HUES64 (cell line): ENCODE data around the gene SBNO2.

Experiments
- H3K27ac ChIP-seq: 2 replicates; pipeline ENCODE4 v1.7.0; 2013; ENCODE audit warnings: low read depth, low read length, inconsistent platforms
- H3K27me3 ChIP-seq: 2 replicates; pipeline ENCODE4 v1.6.1; 2013; ENCODE audit warnings: mild to moderate bottlenecking, low read length; ENCODE audit not compliant: insufficient read depth
- H3K36me3 ChIP-seq: 2 replicates; pipeline ENCODE4 v1.6.1; 2013; ENCODE audit warnings: mild to moderate bottlenecking, low read length; ENCODE audit not compliant: insufficient read depth
- H3K4me1 ChIP-seq: 2 replicates; pipeline ENCODE4 v1.6.1; 2013; ENCODE audit warnings: mild to moderate bottlenecking, low read length, moderate library complexity; ENCODE audit not compliant: insufficient read depth
- H3K4me3 ChIP-seq: 2 replicates; pipeline ENCODE4 v1.5.1; 2013; ENCODE audit warnings: mild to moderate bottlenecking, low read length, moderate library complexity
- H3K9ac ChIP-seq: 2 replicates; pipeline ENCODE4 v1.6.1; 2013; ENCODE audit warnings: mild to moderate bottlenecking, low read depth, low read length
- H3K9me3 ChIP-seq: 2 replicates; pipeline ENCODE4 v1.6.1; 2013; ENCODE audit warnings: low read depth, low read length; ENCODE audit not compliant: insufficient read depth
- WGBS: fragments of 150-250, 120-280 bp; methylation state at CpG from one replicate; pipeline ENCODE4 v1.1.7; 2013; ENCODE audit warnings: missing lambda C conversion rate; 5-methylcytosine and 5-hydroxymethylcytosine counted together

Gene SBNO2

DNA sequence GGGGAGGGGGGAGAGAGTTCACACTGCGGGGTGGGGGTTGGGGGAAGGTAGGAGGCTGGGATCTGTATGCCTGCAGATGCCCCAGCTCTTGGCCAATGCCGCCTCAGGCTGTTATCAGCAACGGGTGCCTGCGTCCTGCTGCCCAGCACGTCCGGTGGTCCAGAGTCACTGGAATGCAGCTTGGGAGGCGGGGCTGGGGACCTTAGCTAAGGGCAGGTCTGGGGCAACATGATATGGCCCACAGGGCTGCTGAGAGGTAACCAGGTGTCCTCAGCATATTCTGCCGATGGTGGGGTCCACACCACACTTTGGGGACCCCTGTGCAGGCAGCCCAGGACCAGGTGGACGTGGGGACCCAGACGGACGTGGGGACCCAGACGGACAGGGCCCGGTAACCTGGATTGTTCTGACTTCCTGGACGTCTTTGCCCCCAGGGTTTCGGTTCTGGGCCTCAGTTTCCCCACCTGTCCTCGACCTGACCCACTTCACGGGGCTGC, 107.8 kb downstream of the SBNO2 start:
- WGBS = 48% methylated on average over 17 of the region's 17 CpGs
- H3K9me3 ChIP-seq = no peaks in the 10 kb centered on the region
- peaks cover 52% of the 10 kb centered on the region for H3K27me3 ChIP-seq
- no peak overlapping the region; the same call in 1 of the 2 replicates for H3K9ac ChIP-seq
- H3K27ac ChIP-seq = no peak overlapping the region
- H3K36me3 ChIP-seq = no peaks in the 10 kb centered on the region
- peaks cover 16% of the 10 kb centered on the region for H3K4me1 ChIP-seq
- peak overlapping the region; percentile 51; the same call in 1 of the 2 replicates for H3K4me3 ChIP-seq

DNA sequence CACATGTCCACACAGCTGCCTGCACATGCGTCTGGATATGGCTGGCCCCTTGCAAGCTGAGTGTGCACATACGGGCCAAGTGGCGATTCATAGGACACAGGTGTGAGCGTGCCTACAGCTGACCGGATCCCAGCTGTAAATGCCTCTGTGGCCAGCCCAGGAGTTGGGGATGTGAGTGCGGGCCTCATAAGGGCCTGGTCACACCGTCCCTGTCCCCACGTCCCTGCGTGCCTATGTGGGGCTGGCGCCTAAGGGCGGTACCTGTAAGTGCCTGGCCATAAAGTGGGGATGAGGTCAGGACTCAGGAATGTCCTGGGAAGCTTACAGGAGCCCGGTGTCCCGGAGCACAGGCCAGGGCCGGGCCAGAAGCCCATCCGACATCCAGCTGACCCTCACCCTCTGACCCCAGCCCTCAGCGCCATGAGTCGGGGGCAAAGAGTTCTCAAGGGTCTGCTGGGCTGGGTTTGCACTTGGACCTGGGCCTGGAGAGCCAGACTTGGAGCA, 108.4 kb downstream of the SBNO2 start:
- Histone ChIP-seq H3K36me3 (no peaks in the 10 kb centered on the region), H3K9ac (no peak overlapping the region), H3K27me3 (peaks cover 47% of the 10 kb centered on the region), H3K27ac (no peak overlapping the region), H3K4me1 (peaks cover 16% of the 10 kb centered on the region), H3K9me3 (no peaks in the 10 kb centered on the region), H3K4me3 (peak overlapping the region; percentile 51; the same call in 1 of the 2 replicates)
- WGBS = 50% methylated on average over 17 of the region's 17 CpGs

- peak overlapping the region; percentile 41 for H3K9ac ChIP-seq
- H3K36me3 ChIP-seq = no peaks in the 10 kb centered on the region
- no peaks in the 10 kb centered on the region for H3K9me3 ChIP-seq
- peaks cover 16% of the 10 kb centered on the region for H3K4me1 ChIP-seq
- peaks cover 43% of the 10 kb centered on the region for H3K27me3 ChIP-seq
- peak overlapping the region; percentile 51 for H3K4me3 ChIP-seq
- 9% methylated on average over 60 of the region's 60 CpGs for WGBS
- no peak overlapping the region for H3K27ac ChIP-seq
Observed at GRCh38 chr19:1064661-1065605, 109.1 kb downstream of the SBNO2 start.

DNA sequence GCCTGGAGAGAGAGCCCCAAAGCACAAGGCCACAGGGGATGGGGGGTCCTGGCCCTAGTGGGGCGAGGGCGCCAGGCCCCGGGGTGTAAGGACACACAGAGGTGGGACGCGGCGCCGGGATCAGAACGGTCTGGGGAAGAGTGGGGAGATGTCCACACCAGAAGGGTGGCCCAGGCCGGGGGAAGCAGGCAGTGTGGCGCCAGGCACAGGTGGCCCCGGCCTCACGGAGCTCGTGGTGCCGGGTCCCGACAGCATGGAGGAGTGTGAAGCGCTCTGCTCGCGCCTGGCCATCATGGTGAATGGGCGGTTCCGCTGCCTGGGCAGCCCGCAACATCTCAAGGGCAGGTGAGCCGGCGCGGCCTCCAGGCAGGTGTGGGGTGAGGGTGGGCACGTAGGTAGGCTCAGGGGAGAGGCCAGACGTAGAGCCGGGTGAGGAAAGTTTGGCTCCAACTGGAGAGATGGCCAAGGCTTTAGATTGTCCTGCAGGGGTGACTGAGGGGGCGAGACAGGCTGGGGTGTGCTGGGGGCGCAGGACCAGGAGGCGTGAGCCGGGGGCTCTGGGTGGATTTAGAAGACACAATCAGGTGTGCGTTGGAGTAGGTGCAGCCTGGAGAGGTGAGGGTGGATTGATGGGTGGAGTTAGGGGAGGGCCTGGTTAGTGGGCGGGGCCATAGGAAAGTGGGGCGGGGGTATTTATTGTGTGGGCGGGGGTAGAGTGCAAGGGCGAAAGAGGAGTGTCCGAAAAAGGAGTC, 110.0 kb downstream of the SBNO2 start:
- Histone ChIP-seq H3K4me1 (peaks cover 16% of the 10 kb centered on the region), H3K27ac (no peak overlapping the region), H3K9ac (no peak overlapping the region), H3K4me3 (peak overlapping the region; percentile 51), H3K27me3 (peaks cover 43% of the 10 kb centered on the region), H3K36me3 (no peaks in the 10 kb centered on the region), H3K9me3 (no peaks in the 10 kb centered on the region)
- 77% methylated on average over 37 of the region's 37 CpGs for WGBS

GRCh38 chr19:1063030-1063908, 110.8 kb downstream of the SBNO2 start:
- Histone ChIP-seq H3K36me3 (no peaks in the 10 kb centered on the region), H3K9ac (no peak overlapping the region), H3K4me3 (no peak overlapping the region), H3K4me1 (peaks cover 16% of the 10 kb centered on the region), H3K9me3 (peaks cover 8% of the 10 kb centered on the region), H3K27me3 (peaks cover 39% of the 10 kb centered on the region), H3K27ac (no peak overlapping the region)
- WGBS = 91% methylated on average over 37 of the region's 37 CpGs

- peaks cover 16% of the 10 kb centered on the region for H3K4me1 ChIP-seq
- no peak overlapping the region for H3K27ac ChIP-seq
- peaks cover 33% of the 10 kb centered on the region for H3K27me3 ChIP-seq
- peaks cover 15% of the 10 kb centered on the region for H3K9me3 ChIP-seq
- WGBS = 73% methylated on average over 16 of the region's 17 CpGs
- H3K4me3 ChIP-seq = no peak overlapping the region
- no peak overlapping the region for H3K9ac ChIP-seq
- H3K36me3 ChIP-seq = no peaks in the 10 kb centered on the region
Observed at GRCh38 chr19:1062387-1063029, 111.6 kb downstream of the SBNO2 start.

DNA sequence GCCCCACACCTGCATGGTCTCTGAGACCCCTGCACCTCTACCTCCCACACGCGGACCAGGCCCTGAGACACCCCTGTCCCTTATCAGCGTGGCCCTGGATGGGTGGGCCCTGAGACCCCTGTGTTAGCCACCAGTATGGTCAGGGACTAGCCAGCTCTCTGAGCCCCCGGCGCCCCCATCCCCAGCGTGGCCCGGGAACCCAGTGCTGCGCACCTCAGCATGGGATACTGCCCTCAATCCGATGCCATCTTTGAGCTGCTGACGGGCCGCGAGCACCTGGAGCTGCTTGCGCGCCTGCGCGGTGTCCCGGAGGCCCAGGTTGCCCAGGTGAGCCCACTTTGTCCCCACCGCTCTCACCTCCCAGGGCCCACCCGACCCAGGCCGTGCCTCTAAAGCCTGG, 112.1 kb downstream of the SBNO2 start:
- H3K4me3 ChIP-seq = no peak overlapping the region
- H3K9me3 ChIP-seq = peaks cover 20% of the 10 kb centered on the region
- WGBS = 89% methylated on average over 20 of the region's 20 CpGs
- H3K4me1 ChIP-seq = peaks cover 16% of the 10 kb centered on the region
- no peak overlapping the region for H3K27ac ChIP-seq
- H3K36me3 ChIP-seq = peaks cover 2% of the 10 kb centered on the region; the same call in 1 of the 2 replicates
- peaks cover 27% of the 10 kb centered on the region for H3K27me3 ChIP-seq
- H3K9ac ChIP-seq = no peak overlapping the region

- 88% methylated on average over 5 of the region's 5 CpGs for WGBS
- Histone ChIP-seq H3K27ac (no peak overlapping the region), H3K4me1 (peaks cover 8% of the 10 kb centered on the region), H3K36me3 (peaks cover 12% of the 10 kb centered on the region; the same call in 1 of the 2 replicates), H3K9me3 (peaks cover 31% of the 10 kb centered on the region), H3K4me3 (no peak overlapping the region), H3K27me3 (peaks cover 14% of the 10 kb centered on the region), H3K9ac (no peak overlapping the region)
Observed at GRCh38 chr19:1060689-1061088, 113.4 kb downstream of the SBNO2 start.

DNA sequence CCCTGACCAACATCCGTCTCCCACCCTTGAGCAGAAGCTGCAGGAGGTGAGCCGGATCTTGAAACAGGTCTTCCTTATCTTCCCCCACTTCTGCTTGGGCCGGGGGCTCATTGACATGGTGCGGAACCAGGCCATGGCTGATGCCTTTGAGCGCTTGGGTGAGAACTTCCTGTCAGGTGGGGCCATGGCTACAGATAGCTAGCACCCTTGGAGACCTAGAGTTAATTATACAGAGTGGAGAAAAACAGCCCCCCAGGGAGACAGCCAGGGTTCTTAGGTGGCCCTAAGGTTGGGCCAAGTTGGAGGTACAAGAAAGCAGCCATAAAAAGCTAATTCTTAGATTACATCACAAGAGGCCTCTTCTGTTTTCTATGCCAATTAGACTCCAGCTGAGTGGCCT, 116.0 kb downstream of the SBNO2 start:
- WGBS = 96% methylated on average over 5 of the region's 5 CpGs
- no peaks in the 10 kb centered on the region for H3K4me1 ChIP-seq
- H3K4me3 ChIP-seq = no peak overlapping the region
- H3K27me3 ChIP-seq = no peaks in the 10 kb centered on the region
- no peak overlapping the region for H3K9ac ChIP-seq
- peaks cover 19% of the 10 kb centered on the region; the same call in 1 of the 2 replicates for H3K36me3 ChIP-seq
- H3K9me3 ChIP-seq = peaks cover 31% of the 10 kb centered on the region
- H3K27ac ChIP-seq = no peak overlapping the region
